DOHH2 (cell line): Measurements from ENCODE around the gene PTGDS.

Source experiments
- CTCF ChIP-seq: fragments of 200-600 bp; sonication (generic); IDR thresholded peaks from one replicate; pipeline ENCODE4 v1.5.1; 2014; ENCODE audit warnings: antibody characterized with exemption, mild to moderate bottlenecking, low read depth, low read length; ENCODE audit not compliant: poor library complexity, severe bottlenecking
- EZH2phosphoT487 ChIP-seq: fragments of 200-600 bp; sonication (generic); IDR thresholded peaks from 2 replicates; pipeline ENCODE4 v1.6.1; 2017; ENCODE audit warnings: borderline replicate concordance, mild to moderate bottlenecking, antibody characterized with exemption, low read length, moderate library complexity, mixed read lengths

- no peak for TF ChIP-seq CTCF
- TF ChIP-seq EZH2phosphoT487 = no peak
Observed at GRCh38 chr9:136952321-136952850, 24.9 kb upstream of the PTGDS start.
